Epithelial cell of esophagus (primary cell): ENCODE results near the gene TPX2.

ENCODE experiments used
- DNase-seq: peaks from one replicate; pipeline ENCODE4 v3.0.0; 2010; ENCODE audit warnings: low read depth
- H3K4me3 ChIP-seq: 2 replicates; pipeline ENCODE4 v1.5.1; 2011; ENCODE audit warnings: mild to moderate bottlenecking, low read length, control low read depth
- CTCF ChIP-seq: IDR thresholded peaks from 2 replicates; pipeline ENCODE4 v1.5.1; 2011; ENCODE audit warnings: low read depth, mild to moderate bottlenecking, low read length, control low read depth, inconsistent platforms; ENCODE audit not compliant: insufficient read depth; ENCODE audit errors: missing control alignments

Gene TPX2

GRCh38 chr20:31816221-31816620 is 77.1 kb downstream of the TPX2 start:
- DNase-seq, result no peak
- no peak overlapping the region for H3K4me3 ChIP-seq
- TF ChIP-seq CTCF, result no peak

GRCh38 chr20:31817461-31817860 is 78.4 kb downstream of the TPX2 start:
- no peak overlapping the region for H3K4me3 ChIP-seq
- no peak for DNase-seq
- TF ChIP-seq CTCF, result no peak

- H3K4me3 ChIP-seq, result no peak overlapping the region
- DNase-seq, result no peak
- no peak for TF ChIP-seq CTCF
Observed at GRCh38 chr20:31818376-31818908, 79.4 kb downstream of the TPX2 start.

GRCh38 chr20:31819083-31819784 is 80.1 kb downstream of the TPX2 start, which contains the start of gene MYLK2:
Gene MYLK2 (plus strand): TSS chr20:31819356. CDS start chr20:31819581, 225 bp downstream.
- no peak for TF ChIP-seq CTCF
- DNase-seq, result no peak

GRCh38 chr20:31820228-31820627 is 81.1 kb downstream of the TPX2 start:
- TF ChIP-seq CTCF, result no peak
- no peak overlapping the region for H3K4me3 ChIP-seq
- no peak for DNase-seq

More at GRCh38 chr20:31819083-31819784, 80.1 kb downstream of the TPX2 start, which contains the start of gene MYLK2:
- H3K4me3 ChIP-seq, result no peak within 1 kb of the TSS

GRCh38 chr20:31821427-31821826 is 82.3 kb downstream of the TPX2 start:
- H3K4me3 ChIP-seq, result no peak overlapping the region
- no peak for TF ChIP-seq CTCF
- no peak for DNase-seq
